Hematopoietic multipotent progenitor cell treated with erythropoietin and hydrocortisone succinate and interleukin-3 and kit ligand, for 17 days (in vitro differentiated cells): ENCODE measurements around the gene AQP2.
"Not testable (repeated sequence)": the region's sequence is repeated elsewhere in the genome, so short reads cannot be mapped to it uniquely, and the experiment has no call there.

Experiments used
- DNase-seq: peaks from one replicate; pipeline ENCODE4 v3.0.0-alpha.2; 2015; ENCODE audit warnings: low spot score

The AQP2 gene

DNA sequence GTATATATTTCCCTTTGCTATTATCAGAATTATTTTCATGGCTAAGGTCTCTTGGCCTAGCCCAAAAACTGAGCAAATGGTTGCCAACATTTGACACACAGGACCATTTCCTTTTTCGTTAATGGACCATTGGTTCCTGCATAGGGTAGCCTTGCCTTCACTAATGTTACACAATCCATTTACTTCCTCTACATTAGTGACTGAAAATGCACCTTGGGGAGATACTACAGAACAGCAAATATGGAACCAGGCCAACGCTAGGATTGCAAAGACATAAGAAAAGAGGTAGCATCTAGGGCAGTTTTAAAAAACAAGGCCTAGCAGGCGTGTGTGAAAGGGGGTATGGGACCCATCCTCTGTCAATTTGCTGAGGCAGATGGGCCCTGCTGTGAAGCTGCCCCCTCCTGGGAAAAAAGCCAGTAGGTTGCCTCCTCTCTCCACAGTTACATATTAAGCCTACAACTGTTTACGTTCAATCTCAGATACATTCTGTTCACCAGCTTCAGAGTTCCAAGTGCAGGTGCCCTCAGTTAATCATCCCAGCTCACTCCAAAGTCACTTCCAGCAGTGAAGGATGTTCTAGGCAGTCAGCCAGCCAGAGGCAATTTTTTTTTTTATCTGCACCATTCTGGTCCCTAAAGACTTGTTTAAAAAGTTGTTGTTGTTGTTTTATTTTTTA lies 37.2 kb downstream of the AQP2 start:
- DNase-seq = no peak

- not testable (repeated sequence) for DNase-seq
Observed at GRCh38 chr12:49989400-49989799, 38.9 kb downstream of the AQP2 start.

- no peak for DNase-seq
Observed at GRCh38 chr12:49990273-49990672, 39.7 kb downstream of the AQP2 start.

- no peak for DNase-seq
Observed at GRCh38 chr12:49998453-49998852, 47.9 kb downstream of the AQP2 start.

DNA sequence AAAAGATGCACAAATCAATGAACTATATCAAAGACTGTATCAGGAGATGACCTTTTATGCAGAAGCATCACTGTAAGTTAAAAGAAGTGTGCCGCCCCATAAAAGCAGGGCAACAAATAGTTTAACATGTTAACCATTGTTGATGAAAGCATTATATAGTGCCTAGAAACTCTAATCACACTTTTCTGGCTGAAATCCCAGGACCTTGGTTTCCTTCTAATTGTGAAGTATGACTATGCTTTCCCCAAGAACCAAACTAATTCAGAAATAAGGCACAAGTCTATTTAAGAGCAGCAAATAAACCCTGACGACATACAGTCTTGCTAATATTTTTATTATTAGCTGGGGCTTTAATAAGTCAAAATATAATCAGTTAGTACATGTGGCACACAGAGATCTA lies 53.1 kb downstream of the AQP2 start:
- DNase-seq = no peak

DNA sequence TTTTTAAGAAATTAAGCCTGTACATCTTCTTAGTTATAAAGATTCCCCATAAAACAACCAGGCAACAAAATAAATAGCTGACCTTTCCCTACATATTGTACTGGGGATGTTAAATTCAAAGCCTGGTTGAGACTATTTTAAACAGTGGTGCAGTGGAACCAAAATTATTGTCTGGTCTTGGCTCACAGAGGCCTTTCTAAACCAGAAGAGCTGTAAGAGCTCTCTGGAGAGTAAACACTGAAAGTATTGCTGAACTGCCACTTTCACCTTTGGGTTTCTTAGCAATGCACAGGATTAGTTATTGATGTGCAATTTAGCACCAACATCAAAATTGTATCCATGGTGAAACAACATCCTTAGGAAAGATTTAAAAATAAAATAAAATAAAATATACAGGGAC lies 54.2 kb downstream of the AQP2 start:
- no peak for DNase-seq

DNA sequence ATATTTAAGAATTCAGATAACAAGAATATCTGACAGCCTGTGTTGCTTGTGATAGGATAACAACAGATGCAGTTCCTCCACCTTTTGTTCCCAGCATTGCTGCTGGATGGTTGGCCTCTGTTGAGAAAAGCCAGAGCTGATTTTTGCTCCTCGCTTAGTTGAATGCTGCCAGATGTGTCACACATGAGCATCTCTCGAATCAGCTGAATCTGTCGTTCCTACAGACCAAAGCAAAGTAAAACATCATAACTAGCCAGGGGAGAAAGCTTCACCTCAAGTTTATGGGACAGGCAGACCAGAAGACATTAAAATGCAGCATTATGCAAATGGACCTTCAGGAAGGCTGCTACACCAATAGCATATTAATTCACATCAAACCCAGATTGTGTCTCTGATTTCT lies 54.6 kb downstream of the AQP2 start:
- no peak for DNase-seq

- DNase-seq = no peak
Observed at GRCh38 chr12:50006280-50006679, 55.7 kb downstream of the AQP2 start.

DNA sequence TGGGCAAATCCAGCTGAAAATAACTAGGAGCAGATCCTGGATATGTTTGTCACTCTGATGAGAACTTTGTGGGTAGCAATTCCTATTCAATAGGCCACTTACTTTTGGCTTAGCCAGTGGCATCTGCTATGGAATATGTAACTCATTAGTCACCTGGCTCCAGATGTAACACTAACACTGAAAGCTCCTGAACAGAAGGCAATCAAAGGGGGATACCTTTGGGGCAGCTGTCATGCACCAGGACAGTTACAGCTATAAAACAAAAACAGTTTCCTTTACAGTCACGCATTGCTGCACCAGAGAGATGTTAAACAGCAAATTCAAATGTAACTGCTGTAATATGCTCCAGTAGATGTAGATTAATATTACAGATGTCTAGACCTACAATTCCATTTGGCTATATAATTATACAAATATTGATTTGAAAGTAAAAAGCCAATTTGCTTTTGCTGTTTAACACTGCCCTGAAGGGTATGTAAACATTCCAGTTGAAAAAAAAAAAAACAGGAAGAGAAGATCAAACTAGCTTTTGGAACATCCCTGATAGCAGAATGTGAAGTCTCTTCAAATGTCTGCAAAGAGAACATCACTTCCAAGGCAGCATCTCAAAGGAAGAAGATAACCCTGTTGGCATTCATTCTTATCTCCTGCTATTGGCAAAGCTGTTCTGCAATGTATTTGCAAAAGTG lies 56.4 kb downstream of the AQP2 start:
- no peak for DNase-seq
